Transverse colon (tissue), 4 donors: ENCODE data around the gene RPA1. TPM values are rescaled to one million over a fixed set of nuclear protein-coding genes. Genes with fewer than 3 reads are reported as not detected.

Source experiments
- DNase-seq: peaks from one replicate; pipeline ENCODE4 v3.0.0-alpha.2; 2019
- H3K27ac ChIP-seq, 4 donors: fragments of 200-600 bp; sonication (generic); 2 replicates each; pipeline ENCODE4 v1.5.1; 2016 to 2018; ENCODE audit warnings: inconsistent platforms in 4 of 4
- H3K27me3 ChIP-seq: fragments of 200-600 bp; sonication (generic); 2 replicates; pipeline ENCODE4 v1.5.1; 2017; ENCODE audit warnings: inconsistent platforms
- H3K36me3 ChIP-seq, 4 donors: fragments of 200-600 bp; sonication (generic); 2 replicates each; pipeline ENCODE4 v1.5.1; 2017 to 2019; ENCODE audit warnings: inconsistent platforms in 4 of 4
- H3K4me1 ChIP-seq, 4 donors: fragments of 200-600 bp; sonication (generic); 2 replicates each; pipeline ENCODE4 v1.5.1; 2017 to 2020; ENCODE audit warnings: inconsistent platforms in 4 of 4
- H3K4me3 ChIP-seq, 4 donors: fragments of 200-600 bp; sonication (generic); 1 replicate in 1 of 4; 2 replicates in 3 of 4; pipeline versions ENCODE4 v1.5.1 to v1.6.1; 2017 to 2019; ENCODE audit warnings: inconsistent platforms in 4 of 4
- H3K9me3 ChIP-seq, 2 donors: fragments of 200-600 bp; sonication (generic); 2 replicates each; pipeline ENCODE4 v1.5.1; 2017 to 2019; ENCODE audit warnings: inconsistent platforms in 2 of 2
- EP300 ChIP-seq: sonication (generic); formaldehyde crosslinking; IDR thresholded peaks from one replicate; pipeline ENCODE4 v1.6.1; 2017; ENCODE audit warnings: antibody characterized with exemption, low read depth
- POLR2A ChIP-seq: fragments of 450-650 bp; IDR thresholded peaks from one replicate; pipeline ENCODE4 v1.6.1; 2016; ENCODE audit warnings: antibody characterized with exemption, mild to moderate bottlenecking, moderate library complexity
- POLR2AphosphoS5 ChIP-seq, 3 donors: sonication (generic); formaldehyde crosslinking; IDR thresholded peaks; one replicate each; pipeline ENCODE4 v1.6.1; 2016; ENCODE audit warnings: antibody characterized with exemption in 3 of 3
- WGBS, 2 donors: methylation state at CpG; one replicate each; pipeline ENCODE4 v1.1.5; 2018; ENCODE audit warnings: low coverage in 1 of 2; 5-methylcytosine and 5-hydroxymethylcytosine counted together
- in situ Hi-C, 4 donors: fragments of 200-750 bp; cut with MboI; loops; one replicate each; pipeline versions ENCODE4 v1.15.0 to v1.15.1; 2017; ENCODE audit warnings: low sequenced_read_pairs in 3 of 4, low pct_ligation_motif_present in 1 of 4, low pct_unique_long_range_greater_than_20kb in 1 of 4
- intact Hi-C: fragments of 100-400 bp; cut with DNase I; formaldehyde crosslinking; loops from one replicate; pipeline ENCODE4 v1.15.1; 2023; ENCODE audit warnings: low total_unique reads
- total RNA-seq, 4 donors: library from RNA; depleted of rRNA; stranded (reverse); fragments of >200 nt; gene quantifications; one replicate each; pipeline ENCODE4 v1.1.0, GENCODE V29; 2016
- TF ChIP-seq, protein P1 (sequence below), 5 experiments: fragments of 200-600 bp in 3 of 5; fragments of 450-650 bp in 2 of 5; sonication (generic) in 3 of 5; IDR thresholded peaks; 1 replicate in 2 of 5; 2 replicates in 3 of 5; pipeline ENCODE4 v1.5.1; 2016 to 2017; ENCODE audit warnings: antibody characterized with exemption in 5 of 5, inconsistent platforms in 3 of 5, mild to moderate bottlenecking in 2 of 5, moderate library complexity in 1 of 5

RPA1 gene
- total RNA-seq, 4 donors from 2014 or later = 6.4 to 160 (median 23.9) TPM

- in situ Hi-C loops = no loop called here
- Histone ChIP-seq H3K9me3 (no peaks in the 10 kb centered on the region), H3K4me1 (no peaks in the 10 kb centered on the region), H3K36me3 (no peaks in the 10 kb centered on the region), H3K4me3 (no peak overlapping the region), H3K27me3 (no peaks in the 10 kb centered on the region), H3K27ac (no peak overlapping the region)
- intact Hi-C loops = no loop called here
- TF ChIP-seq, protein P1, sequence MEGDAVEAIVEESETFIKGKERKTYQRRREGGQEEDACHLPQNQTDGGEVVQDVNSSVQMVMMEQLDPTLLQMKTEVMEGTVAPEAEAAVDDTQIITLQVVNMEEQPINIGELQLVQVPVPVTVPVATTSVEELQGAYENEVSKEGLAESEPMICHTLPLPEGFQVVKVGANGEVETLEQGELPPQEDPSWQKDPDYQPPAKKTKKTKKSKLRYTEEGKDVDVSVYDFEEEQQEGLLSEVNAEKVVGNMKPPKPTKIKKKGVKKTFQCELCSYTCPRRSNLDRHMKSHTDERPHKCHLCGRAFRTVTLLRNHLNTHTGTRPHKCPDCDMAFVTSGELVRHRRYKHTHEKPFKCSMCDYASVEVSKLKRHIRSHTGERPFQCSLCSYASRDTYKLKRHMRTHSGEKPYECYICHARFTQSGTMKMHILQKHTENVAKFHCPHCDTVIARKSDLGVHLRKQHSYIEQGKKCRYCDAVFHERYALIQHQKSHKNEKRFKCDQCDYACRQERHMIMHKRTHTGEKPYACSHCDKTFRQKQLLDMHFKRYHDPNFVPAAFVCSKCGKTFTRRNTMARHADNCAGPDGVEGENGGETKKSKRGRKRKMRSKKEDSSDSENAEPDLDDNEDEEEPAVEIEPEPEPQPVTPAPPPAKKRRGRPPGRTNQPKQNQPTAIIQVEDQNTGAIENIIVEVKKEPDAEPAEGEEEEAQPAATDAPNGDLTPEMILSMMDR (IDR thresholded peaks at IDR 0.05) = no peak
- no peak for TF ChIP-seq EP300
- no peak for TF ChIP-seq POLR2A
- TF ChIP-seq POLR2AphosphoS5 (IDR thresholded peaks at IDR 0.05) = no peak
- no peak for DNase-seq
- WGBS, 2 donors = 78% methylated on average over 15 of the region's 23 CpGs; no CpG with 5 or more reads in 1 of the 2 donors
These were observed 111.7 kb downstream of the RPA1 start for GRCh38 chr17:1941272-1942065.

DNA sequence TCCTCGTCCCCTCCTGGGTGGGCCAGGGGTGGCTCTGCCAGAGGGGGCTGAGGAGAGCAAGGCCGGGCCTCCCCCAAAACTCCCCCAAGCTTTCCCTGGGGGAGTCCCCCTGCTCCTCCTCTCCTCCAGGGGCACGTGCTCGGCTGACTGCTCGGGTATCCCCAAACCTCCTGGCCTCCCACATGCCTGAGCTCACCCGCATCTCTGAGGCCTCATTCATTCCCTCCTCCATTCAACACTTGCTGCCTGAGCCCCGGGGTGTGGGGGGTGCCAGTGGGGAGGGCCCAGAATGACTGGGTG lies 112.2 kb downstream of the RPA1 start:
- TF ChIP-seq EP300 = no peak
- TF ChIP-seq, protein P1 (IDR thresholded peaks at IDR 0.05) = no peak
- no peak for TF ChIP-seq POLR2AphosphoS5 (IDR thresholded peaks at IDR 0.05)
- TF ChIP-seq POLR2A = no peak
- no peaks in the 10 kb centered on the region for H3K4me1 ChIP-seq
- 80% methylated on average over 7 of the region's 7 CpGs; no CpG with 5 or more reads in 1 of the 2 donors for WGBS, 2 donors
- DNase-seq = no peak
- in situ Hi-C loops = no loop called here
- no peak overlapping the region for H3K27ac ChIP-seq
- intact Hi-C loops = no loop called here
- H3K27me3 ChIP-seq = no peaks in the 10 kb centered on the region
- no peak overlapping the region for H3K4me3 ChIP-seq
- no peaks in the 10 kb centered on the region for H3K9me3 ChIP-seq
- no peaks in the 10 kb centered on the region for H3K36me3 ChIP-seq

- TF ChIP-seq, protein P1 (IDR thresholded peaks at IDR 0.05) = no peak
- no peak for TF ChIP-seq POLR2A
- intact Hi-C loops (no loop called here), in situ Hi-C loops (no loop called here)
- no peaks in the 10 kb centered on the region for H3K9me3 ChIP-seq
- H3K27ac ChIP-seq = no peak overlapping the region
- no peak overlapping the region for H3K4me3 ChIP-seq
- no peaks in the 10 kb centered on the region for H3K36me3 ChIP-seq
- no peaks in the 10 kb centered on the region for H3K27me3 ChIP-seq
- no peak for DNase-seq
- no peaks in the 10 kb centered on the region for H3K4me1 ChIP-seq
- WGBS, 2 donors = 83% methylated on average over 14 of the region's 21 CpGs; no CpG with 5 or more reads in 1 of the 2 donors
These were observed 113.0 kb downstream of the RPA1 start for GRCh38 chr17:1942666-1943435.

DNA sequence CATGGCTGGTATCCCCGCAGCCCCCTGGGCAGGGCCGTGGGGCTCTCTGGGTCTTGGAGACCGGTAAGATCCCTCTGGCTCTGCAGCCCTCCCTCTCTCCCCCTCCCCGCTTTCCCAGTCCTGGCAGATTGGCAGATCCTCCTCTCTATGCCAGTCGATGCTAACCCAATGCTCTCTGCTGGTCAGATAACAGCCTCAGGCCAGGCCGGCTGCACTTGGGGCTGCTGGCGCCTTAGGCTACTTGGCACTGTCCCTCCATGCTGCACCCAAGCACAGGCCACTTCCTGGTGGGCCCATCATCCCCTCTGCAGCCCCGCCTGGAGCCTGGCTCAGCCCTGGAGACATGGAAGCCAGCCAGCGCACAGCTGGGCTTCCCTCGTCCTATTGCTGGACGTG lies 113.6 kb downstream of the RPA1 start:
- WGBS, 2 donors = 75% methylated on average over 11 of the region's 11 CpGs; no CpG with 5 or more reads in 1 of the 2 donors

More for the DNA sequence above, 113.6 kb downstream of the RPA1 start:
- no peaks in the 10 kb centered on the region for H3K9me3 ChIP-seq
- no peaks in the 10 kb centered on the region for H3K27me3 ChIP-seq
- H3K27ac ChIP-seq = no peak overlapping the region
- no peaks in the 10 kb centered on the region for H3K36me3 ChIP-seq
- no peaks in the 10 kb centered on the region for H3K4me1 ChIP-seq
- no peak overlapping the region for H3K4me3 ChIP-seq
- DNase-seq = no peak
- intact Hi-C loops (no loop called here), in situ Hi-C loops (no loop called here)
- TF ChIP-seq EP300 (no peak), POLR2AphosphoS5 (IDR thresholded peaks at IDR 0.05) (no peak), POLR2A (no peak)
- TF ChIP-seq, protein P1 (IDR thresholded peaks at IDR 0.05) = no peak
